ENCODE results near the gene KIAA0319L. TPM values are rescaled to one million over a fixed set of nuclear protein-coding genes. Genes with fewer than 3 reads are reported as not detected.
"Not testable (repeated sequence)": the region's sequence is repeated elsewhere in the genome, so short reads cannot be mapped to it uniquely, and the experiment has no call there.

The KIAA0319L gene
- total RNA-seq, 1 experiment from 2014 or later: 72.6 TPM

- Mint-ChIP-seq H3K27me3 (ENCODE audit: unreplicated experiment) (no peaks in the 10 kb centered on the region), H3K9me3 (ENCODE audit: low read depth, unreplicated experiment) (no peaks in the 10 kb centered on the region), H3K27ac (ENCODE audit: unreplicated experiment) (no peak overlapping the region), H3K4me1 (ENCODE audit: low read depth, unreplicated experiment) (no peaks in the 10 kb centered on the region), H3K4me3 (ENCODE audit: low read depth, unreplicated experiment) (no peak overlapping the region), H3K36me3 (ENCODE audit: insufficient read depth, unreplicated experiment) (peaks cover 4% of the 10 kb centered on the region)
- CTCF ChIA-PET: interaction anchor here (0.7 kb wide), 1 partner anchor 116 kb away, joined by 3 read pairs; no protein-coding TSS in a partner anchor
- no peak for TF ChIP-seq CTCF (IDR thresholded peaks at IDR 0.05; ENCODE audit: unreplicated experiment)
- no TSS peak for BruUV-seq (replicated peaks)
- DNase-seq: no peak
- intact Hi-C loops (cut with micrococcal nuclease; ENCODE audit: unreplicated experiment): no loop called here
Observed at GRCh38 chr1:35587736-35588135, 30.5 kb upstream of the KIAA0319L start.

GRCh38 chr1:35586808-35587207, 29.6 kb upstream of the KIAA0319L start:
- TF ChIP-seq CTCF (IDR thresholded peaks at IDR 0.05; ENCODE audit: unreplicated experiment): no peak
- intact Hi-C loops (cut with micrococcal nuclease; ENCODE audit: unreplicated experiment): no loop called here
- Mint-ChIP-seq H3K36me3 (ENCODE audit: insufficient read depth, unreplicated experiment) (peaks cover 4% of the 10 kb centered on the region), H3K4me1 (ENCODE audit: low read depth, unreplicated experiment) (no peaks in the 10 kb centered on the region), H3K27ac (ENCODE audit: unreplicated experiment) (no peak overlapping the region), H3K27me3 (ENCODE audit: unreplicated experiment) (no peaks in the 10 kb centered on the region), H3K4me3 (ENCODE audit: low read depth, unreplicated experiment) (no peak overlapping the region), H3K9me3 (ENCODE audit: low read depth, unreplicated experiment) (no peaks in the 10 kb centered on the region)
- CTCF ChIA-PET: interaction anchor here (0.7 kb wide), 1 partner anchor 117 kb away, joined by 3 read pairs; no protein-coding TSS in a partner anchor
- DNase-seq: no peak
- BruUV-seq (replicated peaks): no TSS peak

GRCh38 chr1:35585805-35586204, 28.6 kb upstream of the KIAA0319L start:
- BruUV-seq (replicated peaks); H3K4me3 Mint-ChIP-seq (ENCODE audit: low read depth, unreplicated experiment); DNase-seq; H3K36me3 Mint-ChIP-seq (ENCODE audit: insufficient read depth, unreplicated experiment); H3K27ac Mint-ChIP-seq (ENCODE audit: unreplicated experiment); intact Hi-C loops (cut with micrococcal nuclease; ENCODE audit: unreplicated experiment); H3K9me3 Mint-ChIP-seq (ENCODE audit: low read depth, unreplicated experiment); H3K4me1 Mint-ChIP-seq (ENCODE audit: low read depth, unreplicated experiment); H3K27me3 Mint-ChIP-seq (ENCODE audit: unreplicated experiment): not testable (repeated sequence)
- CTCF ChIA-PET: interaction anchor here (0.7 kb wide), 1 partner anchor 58 kb away, joined by 4 read pairs; no protein-coding TSS in a partner anchor

GRCh38 chr1:35585281-35585680, 28.1 kb upstream of the KIAA0319L start:
- Mint-ChIP-seq H3K4me1 (ENCODE audit: low read depth, unreplicated experiment) (no peaks in the 10 kb centered on the region), H3K36me3 (ENCODE audit: insufficient read depth, unreplicated experiment) (peaks cover 4% of the 10 kb centered on the region), H3K27me3 (ENCODE audit: unreplicated experiment) (no peaks in the 10 kb centered on the region), H3K9me3 (ENCODE audit: low read depth, unreplicated experiment) (no peaks in the 10 kb centered on the region), H3K27ac (ENCODE audit: unreplicated experiment) (no peak overlapping the region), H3K4me3 (ENCODE audit: low read depth, unreplicated experiment) (no peak overlapping the region)
- CTCF ChIA-PET: no interaction called here
- intact Hi-C loops (cut with micrococcal nuclease; ENCODE audit: unreplicated experiment): no loop called here
- no peak for DNase-seq
- no TSS peak for BruUV-seq (replicated peaks)
- no peak for TF ChIP-seq CTCF (IDR thresholded peaks at IDR 0.05; ENCODE audit: unreplicated experiment)

- H3K27ac Mint-ChIP-seq (ENCODE audit: unreplicated experiment); H3K4me1 Mint-ChIP-seq (ENCODE audit: low read depth, unreplicated experiment); H3K4me3 Mint-ChIP-seq (ENCODE audit: low read depth, unreplicated experiment); intact Hi-C loops (cut with micrococcal nuclease; ENCODE audit: unreplicated experiment); DNase-seq; H3K9me3 Mint-ChIP-seq (ENCODE audit: low read depth, unreplicated experiment); BruUV-seq (replicated peaks); CTCF ChIA-PET; H3K27me3 Mint-ChIP-seq (ENCODE audit: unreplicated experiment); H3K36me3 Mint-ChIP-seq (ENCODE audit: insufficient read depth, unreplicated experiment): not testable (repeated sequence)
Observed at GRCh38 chr1:35581621-35582020, 24.4 kb upstream of the KIAA0319L start.

All from Calu3 (cell line).